ENCODE data around the gene BTN1A1. TPM values are rescaled to one million over a fixed set of nuclear protein-coding genes. Genes with fewer than 3 reads are reported as not detected.

BTN1A1 gene
- total and polyA plus RNA-seq, 8 donors, result not detected

GRCh38 chr6:26474439-26474881 lies 25.6 kb upstream of the BTN1A1 start:
- intact Hi-C loops (cut with DNase I; ENCODE audit: low total_unique reads), result no loop called here
- H3K36me3 ChIP-seq, result peaks cover 0 to 10% (median 5%) of the 10 kb centered on the region in 4 donors
- peak overlapping the region; percentile 40 to 47 (median 44) for H3K4me3 ChIP-seq
- DNase-seq, result no peak
- TF ChIP-seq POLR2AphosphoS5 (IDR thresholded peaks at IDR 0.05), result no peak
- no peak for TF ChIP-seq CTCF (IDR thresholded peaks at IDR 0.05)
- TF ChIP-seq POLR2A (IDR thresholded peaks at IDR 0.05), result no peak
- TF ChIP-seq EP300 (IDR thresholded peaks at IDR 0.05), result no peak
- peak overlapping the region; percentile 81 to 97 (median 92) for H3K27ac ChIP-seq
- WGBS, 5 donors, result 38 to 64% (median 49%) methylated on average over 2 of the region's 2 CpGs
- no peaks in the 10 kb centered on the region for H3K9me3 ChIP-seq
- no peaks in the 10 kb centered on the region for H3K27me3 ChIP-seq
- H3K4me1 ChIP-seq, result peaks cover 6 to 33% (median 20%) of the 10 kb centered on the region in 4 donors

- TF ChIP-seq POLR2A (IDR thresholded peaks at IDR 0.05) (no peak), CTCF (IDR thresholded peaks at IDR 0.05) (no peak), POLR2AphosphoS5 (IDR thresholded peaks at IDR 0.05) (no peak), EP300 (IDR thresholded peaks at IDR 0.05) (no peak)
- intact Hi-C loops (cut with DNase I; ENCODE audit: low total_unique reads), result no loop called here
- DNase-seq, result no peak
- Histone ChIP-seq H3K27ac (peak overlapping the region in 3 of 5 donors; percentile 92 to 97 (median 93)), H3K4me3 (no peak overlapping the region), H3K27me3 (no peaks in the 10 kb centered on the region), H3K36me3 (no peaks in the 10 kb centered on the region), H3K9me3 (no peaks in the 10 kb centered on the region), H3K4me1 (peaks cover 6 to 33% (median 20%) of the 10 kb centered on the region in 4 donors)
- WGBS, 5 donors, result 81 to 89% (median 83%) methylated on average over 7 of the region's 7 CpGs
These were observed 24.0 kb upstream of the BTN1A1 start for GRCh38 chr6:26475823-26476729.

GRCh38 chr6:26476896-26477295 lies 23.2 kb upstream of the BTN1A1 start:
- TF ChIP-seq EP300 (IDR thresholded peaks at IDR 0.05), result no peak
- no peak for TF ChIP-seq CTCF (IDR thresholded peaks at IDR 0.05)
- no peak for TF ChIP-seq POLR2A (IDR thresholded peaks at IDR 0.05)
- TF ChIP-seq POLR2AphosphoS5 (IDR thresholded peaks at IDR 0.05), result no peak
- Histone ChIP-seq H3K27me3 (no peaks in the 10 kb centered on the region), H3K4me3 (no peak overlapping the region), H3K36me3 (no peaks in the 10 kb centered on the region), H3K4me1 (peaks cover 6 to 33% (median 20%) of the 10 kb centered on the region in 4 donors), H3K9me3 (no peaks in the 10 kb centered on the region), H3K27ac (peak overlapping the region in 3 of 5 donors; percentile 92 to 97 (median 93))
- 87 to 90% (median 88%) methylated on average over 4 of the region's 4 CpGs for WGBS, 5 donors
- DNase-seq, result no peak
- intact Hi-C loops (cut with DNase I; ENCODE audit: low total_unique reads), result no loop called here

- intact Hi-C loops (cut with DNase I; ENCODE audit: low total_unique reads), result no loop called here
- Histone ChIP-seq H3K4me3 (no peak overlapping the region), H3K36me3 (no peaks in the 10 kb centered on the region), H3K9me3 (no peaks in the 10 kb centered on the region), H3K4me1 (peaks cover 6 to 33% (median 20%) of the 10 kb centered on the region in 4 donors), H3K27ac (peak overlapping the region in 2 of 5 donors; percentile 92 to 97), H3K27me3 (no peaks in the 10 kb centered on the region)
- peak in 1 of 2 donors; percentile 53 for DNase-seq
- WGBS, 5 donors, result 28 to 52% (median 33%) methylated on average over 1 of the region's 1 CpG
- TF ChIP-seq CTCF (IDR thresholded peaks at IDR 0.05) (no peak), POLR2AphosphoS5 (IDR thresholded peaks at IDR 0.05) (no peak), POLR2A (IDR thresholded peaks at IDR 0.05) (no peak), EP300 (IDR thresholded peaks at IDR 0.05) (no peak)
These were observed 22.7 kb upstream of the BTN1A1 start for GRCh38 chr6:26477426-26477825.
